ENCODE measurements around the gene CCDC85C.

The CCDC85C gene

DNA sequence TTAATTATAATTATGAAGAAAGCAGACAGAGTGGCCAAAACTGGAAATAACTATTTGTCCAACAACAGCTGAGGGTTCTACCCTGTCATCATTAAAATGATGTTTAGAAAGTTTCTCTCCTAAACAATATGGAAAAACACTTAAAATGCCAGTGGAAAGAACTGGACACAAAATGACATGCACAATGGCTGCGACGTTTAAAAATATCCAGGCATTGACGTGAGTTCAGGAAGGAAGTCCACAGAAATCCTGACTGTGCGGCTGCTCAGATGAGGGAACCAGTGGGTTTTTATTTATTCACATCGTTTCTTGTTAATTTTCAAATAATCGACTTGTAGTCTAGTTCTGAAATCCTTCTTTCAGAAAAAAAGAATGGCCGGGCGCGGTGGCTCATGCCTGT lies 64.5 kb downstream of the CCDC85C start:
- DNase-seq (ENCODE audit: low read depth, low spot score): no peak

DNA sequence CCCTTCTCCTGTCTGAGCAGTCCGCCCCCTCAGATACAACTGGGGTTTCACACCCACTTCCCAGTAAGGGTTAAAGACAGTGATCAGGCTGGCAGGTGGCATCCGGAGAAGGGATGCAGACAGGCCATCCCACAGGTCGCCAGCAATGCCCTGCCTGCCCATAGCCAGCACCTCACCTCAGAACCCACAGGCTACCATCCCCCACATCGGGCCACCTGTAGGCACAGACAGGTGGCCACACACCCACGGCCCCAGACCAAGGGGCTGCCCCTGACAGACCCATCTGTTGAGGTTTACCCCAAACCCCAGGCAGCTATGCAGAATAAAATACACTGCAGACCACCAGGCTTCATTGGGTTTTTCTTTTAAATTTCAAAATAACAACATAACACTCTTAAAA lies 65.3 kb downstream of the CCDC85C start:
- no peak for DNase-seq (ENCODE audit: low read depth, low spot score)

DNA sequence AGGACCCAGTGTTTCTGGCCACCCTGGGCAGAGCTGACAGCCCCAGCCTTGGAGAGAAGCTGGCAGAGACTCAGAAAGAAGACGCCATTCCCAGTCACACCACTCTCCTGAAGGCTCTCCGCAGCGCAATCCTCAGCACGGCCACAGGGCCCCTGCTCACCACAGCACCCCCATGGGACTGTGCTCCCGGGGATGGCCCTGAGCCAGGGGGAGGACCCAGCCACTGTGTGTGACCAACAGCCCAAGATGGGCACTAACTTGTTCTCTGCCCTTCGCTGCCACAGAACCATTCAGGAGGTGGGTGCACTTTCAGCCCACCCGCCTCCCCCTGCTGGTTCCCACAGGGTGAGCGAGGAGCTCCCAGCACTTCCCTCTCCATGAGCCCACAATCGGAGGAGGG lies 65.7 kb downstream of the CCDC85C start:
- DNase-seq (ENCODE audit: low read depth, low spot score): no peak

DNA sequence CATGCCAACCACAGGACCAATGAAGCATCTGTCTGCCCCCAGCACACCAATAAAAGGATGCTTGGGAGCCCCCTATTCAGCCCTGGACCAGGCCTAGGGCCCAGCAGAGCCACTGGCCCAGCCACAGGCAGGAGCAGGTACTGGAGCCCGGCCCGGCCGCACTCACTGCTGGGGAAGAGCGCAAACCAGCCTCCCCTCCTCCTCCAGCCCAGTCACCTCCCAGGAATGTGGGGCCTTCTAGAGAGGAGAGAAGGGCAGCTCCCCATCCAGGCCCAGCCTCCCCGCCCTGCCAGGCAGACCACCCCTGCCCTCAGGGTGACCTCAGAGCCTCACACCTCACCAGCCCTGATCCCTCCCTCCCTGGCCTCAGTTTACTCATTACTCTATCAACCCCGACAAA lies 66.6 kb downstream of the CCDC85C start:
- DNase-seq (ENCODE audit: low read depth, low spot score): no peak

DNA sequence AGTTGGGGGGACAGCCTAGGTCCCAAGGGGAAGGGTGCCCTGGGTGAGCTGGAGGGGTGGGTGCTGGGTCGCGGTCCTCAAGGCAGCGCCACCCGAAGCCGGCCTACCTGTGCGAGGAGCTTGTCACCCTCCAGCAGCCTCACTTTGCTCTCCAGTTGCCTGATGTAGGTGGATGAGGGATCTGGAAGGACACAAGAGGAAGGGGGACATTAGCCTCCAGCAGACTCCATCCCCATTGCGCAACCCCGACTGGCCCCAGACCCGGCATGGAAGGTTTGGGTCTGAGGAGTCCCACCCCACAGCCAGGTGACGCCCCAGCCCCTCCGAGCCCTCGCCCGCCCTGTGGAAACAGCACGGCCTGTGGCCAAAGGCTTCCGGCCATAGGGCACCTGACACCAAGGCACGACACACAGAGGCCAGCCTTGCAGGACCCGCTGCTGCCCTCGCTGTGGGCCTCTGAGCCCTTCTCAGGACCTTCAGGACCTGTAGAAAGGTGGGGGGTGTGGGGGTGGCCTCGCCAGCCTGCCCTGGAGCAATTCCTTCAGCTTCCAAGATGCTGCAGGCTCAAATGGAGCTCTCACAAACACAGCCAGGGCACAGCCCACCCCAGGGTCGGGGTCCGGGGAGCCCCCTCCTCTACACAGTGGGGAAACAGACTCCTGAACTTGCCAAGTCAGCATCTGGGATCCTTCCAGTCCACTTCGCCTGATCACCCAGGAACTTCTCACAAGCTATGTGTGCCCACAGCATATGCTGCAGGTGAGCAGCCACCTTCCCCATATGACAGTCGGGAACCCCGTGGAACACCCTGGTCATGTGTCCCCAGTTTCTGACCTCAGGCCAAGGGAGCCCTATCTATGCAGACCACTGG lies 67.9 kb downstream of the CCDC85C start:
- no peak for DNase-seq (ENCODE audit: low read depth, low spot score)

DNA sequence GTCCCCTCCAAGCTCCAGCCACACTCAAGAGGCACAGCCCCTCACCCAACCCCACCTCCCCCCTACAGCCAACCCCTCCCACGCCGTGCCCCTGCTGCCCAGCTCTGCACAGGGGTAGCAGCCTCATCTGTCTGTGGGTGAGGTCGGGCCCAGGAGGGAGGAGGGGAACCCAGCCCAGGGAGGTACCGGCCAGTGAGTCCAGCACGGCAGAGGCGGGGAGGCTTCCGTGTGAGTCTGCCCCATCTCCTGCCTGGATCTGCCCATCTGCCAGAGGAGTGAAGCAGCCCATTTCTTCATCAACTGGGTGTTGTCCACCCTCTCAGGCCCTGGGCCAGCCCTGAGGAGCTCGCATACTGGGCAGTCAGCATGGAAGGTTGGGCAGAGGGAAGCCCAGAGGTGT lies 68.6 kb downstream of the CCDC85C start:
- DNase-seq (ENCODE audit: low read depth, low spot score): no peak

DNA sequence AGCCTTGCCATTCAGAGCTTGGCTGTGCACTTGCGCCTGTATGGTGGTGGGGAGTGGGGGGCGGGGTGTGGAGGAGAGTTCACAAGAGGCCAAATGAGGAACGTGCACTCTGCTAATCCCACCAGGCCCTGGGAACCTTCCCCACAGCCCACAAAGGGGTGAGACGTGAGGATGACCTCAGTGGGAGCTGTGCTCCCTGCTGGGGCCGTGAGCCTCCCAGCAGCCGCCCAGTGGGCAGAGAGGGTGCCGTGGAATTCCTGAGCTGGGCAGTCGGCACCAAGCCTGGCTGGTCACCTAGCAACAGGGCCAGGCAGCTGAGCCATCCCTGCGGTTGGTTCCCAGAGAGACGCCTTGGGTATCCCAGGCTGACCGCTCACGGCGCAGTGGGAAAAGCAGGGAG lies 69.1 kb downstream of the CCDC85C start:
- no peak for DNase-seq (ENCODE audit: low read depth, low spot score)

DNA sequence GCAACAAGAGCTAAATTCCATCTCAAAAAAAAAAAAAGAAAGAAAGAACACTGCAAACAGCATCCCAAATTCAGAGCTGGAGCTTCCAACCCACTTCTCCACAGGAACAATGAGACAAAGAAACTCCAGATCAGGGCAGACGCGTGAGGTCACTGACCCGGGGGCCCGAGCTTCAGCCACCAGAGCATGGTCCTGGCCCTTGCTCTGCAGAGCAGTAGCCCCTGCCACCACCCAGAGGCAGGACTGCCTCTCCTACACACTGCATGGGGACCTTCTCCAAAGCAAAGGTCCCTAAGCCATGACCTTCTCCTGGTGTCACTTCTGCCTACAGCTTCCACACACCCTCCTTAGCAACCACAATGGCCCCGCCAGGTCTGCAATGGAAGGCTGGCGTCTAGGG lies 69.7 kb downstream of the CCDC85C start:
- DNase-seq (ENCODE audit: low read depth, low spot score): no peak

DNA sequence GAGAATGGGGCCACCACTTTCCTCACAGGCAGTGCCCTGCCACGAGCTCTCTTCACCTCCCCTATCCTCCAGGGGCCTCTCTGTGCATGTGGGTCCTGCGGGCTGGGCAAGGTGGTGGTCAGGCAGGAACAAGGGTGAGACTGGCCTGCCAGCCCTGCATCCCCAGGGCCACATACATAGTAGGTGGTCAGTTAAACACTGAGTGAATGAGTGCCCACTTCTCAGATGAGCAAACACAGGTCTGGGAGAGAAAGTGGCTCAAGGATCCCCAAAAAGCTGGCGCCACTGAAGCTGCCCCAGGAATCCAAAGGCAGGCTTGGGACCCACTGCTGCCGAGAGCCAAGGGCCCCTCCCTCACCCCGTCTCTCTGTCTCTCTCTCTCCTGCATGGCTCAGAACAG lies 71.7 kb downstream of the CCDC85C start:
- no peak for DNase-seq (ENCODE audit: low read depth, low spot score)

DNA sequence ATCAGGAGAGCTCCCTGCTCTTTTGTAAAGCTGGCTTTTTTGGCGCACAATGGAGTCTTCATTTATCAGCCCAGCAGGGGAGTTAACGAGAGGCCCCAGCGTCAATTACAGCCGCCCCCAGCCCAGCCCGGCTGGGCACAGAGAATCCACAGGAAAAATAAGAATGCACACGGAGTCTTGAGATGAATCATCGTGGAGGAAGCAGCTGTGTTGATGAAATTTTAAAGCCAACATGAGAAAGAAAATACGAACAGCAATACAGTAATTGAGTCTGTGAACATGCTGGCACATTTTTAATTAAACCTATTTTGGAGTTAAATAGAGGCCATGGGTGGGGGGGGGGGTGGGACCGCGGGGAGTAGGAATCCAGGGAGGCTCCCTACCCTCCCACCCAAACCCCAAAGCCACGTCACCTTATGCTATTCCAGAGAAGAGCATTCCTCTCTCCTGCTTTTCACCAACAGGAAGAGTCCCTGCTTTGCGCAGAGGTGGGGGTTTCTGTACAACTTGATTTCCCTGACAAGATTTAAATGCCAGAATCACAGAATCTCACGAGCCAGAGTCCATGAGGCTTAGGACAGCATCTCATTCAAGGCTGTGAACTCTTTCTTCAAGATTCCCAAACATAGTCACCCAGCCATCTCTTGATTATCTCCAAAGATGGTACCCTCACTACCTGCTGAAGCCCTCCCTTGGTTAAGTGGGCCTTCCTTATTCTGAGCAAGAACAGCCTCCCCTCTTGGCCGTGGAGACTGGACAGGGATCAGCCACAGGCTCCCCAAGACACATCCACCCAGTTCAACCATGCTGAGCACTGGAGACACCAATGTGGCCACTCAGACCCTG lies 72.5 kb downstream of the CCDC85C start:
- peak; percentile 72 for DNase-seq (ENCODE audit: low read depth, low spot score)

DNA sequence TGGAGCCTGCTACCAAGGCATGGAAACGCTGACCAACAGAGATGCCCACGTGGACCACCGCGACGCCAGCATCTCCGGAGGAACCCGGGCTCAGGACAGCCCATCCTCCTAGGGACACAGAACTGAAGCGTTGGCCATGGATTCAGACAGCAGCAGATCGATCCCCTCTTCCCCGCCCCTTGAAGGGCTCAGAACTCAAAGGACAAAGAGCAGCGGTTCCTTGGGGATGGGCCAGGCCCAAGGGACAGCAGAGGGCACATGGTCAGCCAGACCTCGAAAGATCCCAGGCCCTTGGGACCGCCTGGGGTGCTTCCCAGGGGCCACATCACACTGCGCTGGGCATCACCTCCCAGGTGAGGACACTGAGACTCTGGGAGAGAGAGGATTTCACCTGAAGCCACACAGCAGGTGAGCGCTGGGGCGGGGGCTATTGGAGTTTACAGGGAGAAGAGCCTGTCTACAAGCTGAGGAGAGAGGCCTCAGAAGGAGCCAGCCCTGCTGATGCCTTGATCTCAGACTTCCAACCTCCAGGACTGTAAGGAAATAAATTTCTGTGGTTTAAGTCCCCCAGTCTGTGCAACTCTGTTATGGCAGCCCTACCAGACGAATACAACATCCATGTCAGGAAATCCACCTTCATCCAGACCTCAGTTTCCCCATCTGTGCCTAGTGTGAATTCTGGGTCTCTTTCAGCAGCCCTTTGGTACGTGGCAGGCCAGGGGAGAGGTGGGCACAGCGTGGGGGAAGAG lies 73.4 kb downstream of the CCDC85C start:
- DNase-seq (ENCODE audit: low read depth, low spot score): no peak

DNA sequence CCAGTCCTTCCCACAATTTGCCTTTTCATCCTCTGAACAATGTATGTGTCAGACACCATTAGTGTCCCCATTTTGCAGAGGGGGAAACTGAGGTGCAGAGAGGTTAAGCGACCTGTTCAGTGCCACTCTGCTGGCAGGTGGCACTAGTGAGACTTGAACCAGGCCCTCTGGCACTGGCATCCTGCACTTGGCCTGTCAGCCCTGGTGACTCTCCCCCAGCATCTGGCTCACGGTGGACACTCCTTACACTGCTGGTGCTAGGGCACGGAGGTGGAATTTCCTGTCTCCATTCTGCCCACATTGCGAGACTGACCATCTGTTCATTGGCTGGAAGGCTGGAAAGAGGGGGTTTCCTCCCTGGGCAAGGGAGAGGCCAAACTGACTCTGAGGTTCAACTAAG lies 74.1 kb downstream of the CCDC85C start:
- DNase-seq (ENCODE audit: low read depth, low spot score): no peak

DNA sequence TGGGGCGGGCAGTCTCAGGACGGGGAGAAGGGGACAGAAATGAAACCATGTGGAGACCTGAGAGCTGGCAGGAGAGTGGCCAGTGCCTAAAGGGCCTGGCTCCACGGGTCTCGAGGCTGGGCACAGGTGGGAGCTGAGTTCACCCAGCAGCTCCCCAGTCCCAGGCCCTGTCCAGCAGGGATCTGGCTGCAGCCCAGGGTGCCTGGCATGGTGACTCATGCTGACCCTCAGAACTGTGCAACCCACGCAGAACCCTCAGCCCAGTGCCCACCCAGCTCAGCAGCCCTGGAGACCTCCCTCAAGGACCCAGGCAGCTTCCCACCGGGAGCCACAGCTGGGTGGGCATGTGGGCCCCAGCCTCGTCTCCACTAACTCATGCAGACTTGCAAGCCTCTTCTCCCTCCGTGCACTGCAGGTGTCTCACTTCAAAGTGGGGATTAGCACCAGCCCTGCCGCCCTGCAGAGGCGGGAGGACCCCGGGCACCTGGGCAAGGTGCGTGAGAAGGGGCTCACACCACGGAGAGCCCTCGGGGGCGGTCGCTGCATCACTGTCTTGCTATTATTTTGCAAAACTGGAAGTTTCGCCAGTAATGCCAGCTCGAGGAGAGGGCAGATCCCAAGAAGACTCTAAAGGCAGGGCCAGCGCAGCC lies 76.5 kb downstream of the CCDC85C start:
- no peak for DNase-seq (ENCODE audit: low read depth, low spot score)

DNA sequence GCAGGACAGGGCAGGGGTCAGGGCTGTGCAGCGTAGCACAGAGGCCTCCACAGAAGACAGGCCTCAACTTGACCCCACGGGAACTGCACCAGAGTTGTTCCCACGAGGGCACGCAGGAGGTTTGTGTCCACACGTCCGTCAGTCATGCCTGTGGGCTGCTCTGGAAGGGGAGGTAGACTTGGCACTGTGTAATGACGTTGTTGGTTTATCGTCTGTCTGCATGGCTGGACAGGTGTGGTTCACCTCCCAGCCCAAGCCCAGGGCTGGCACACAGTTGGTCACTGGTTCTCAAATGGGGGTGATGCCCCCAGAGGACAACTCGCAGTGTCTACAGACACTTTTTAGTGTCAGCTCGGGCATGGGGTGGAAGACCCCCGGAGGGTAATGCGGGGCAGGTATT lies 77.0 kb downstream of the CCDC85C start:
- no peak for DNase-seq (ENCODE audit: low read depth, low spot score)

DNA sequence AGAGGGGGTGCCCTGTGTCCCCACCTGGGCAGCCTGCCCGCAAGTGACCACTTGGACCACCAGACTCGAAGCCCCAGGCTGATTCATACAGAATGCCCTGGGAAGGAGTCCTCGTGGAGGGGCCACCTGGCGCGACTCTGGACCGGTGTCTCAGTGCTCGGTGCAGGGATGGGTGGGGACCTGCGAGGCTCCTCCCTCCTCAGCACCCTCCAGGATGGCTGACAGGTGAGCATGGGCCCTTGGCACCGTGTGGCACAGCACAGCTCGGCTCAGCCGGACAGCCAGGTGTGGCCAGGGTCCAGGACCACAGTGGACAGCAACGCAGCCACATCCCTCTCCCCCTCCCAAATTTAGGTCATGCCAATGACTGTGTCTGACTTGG lies 78.3 kb downstream of the CCDC85C start:
- DNase-seq (ENCODE audit: low read depth, low spot score): no peak

DNA sequence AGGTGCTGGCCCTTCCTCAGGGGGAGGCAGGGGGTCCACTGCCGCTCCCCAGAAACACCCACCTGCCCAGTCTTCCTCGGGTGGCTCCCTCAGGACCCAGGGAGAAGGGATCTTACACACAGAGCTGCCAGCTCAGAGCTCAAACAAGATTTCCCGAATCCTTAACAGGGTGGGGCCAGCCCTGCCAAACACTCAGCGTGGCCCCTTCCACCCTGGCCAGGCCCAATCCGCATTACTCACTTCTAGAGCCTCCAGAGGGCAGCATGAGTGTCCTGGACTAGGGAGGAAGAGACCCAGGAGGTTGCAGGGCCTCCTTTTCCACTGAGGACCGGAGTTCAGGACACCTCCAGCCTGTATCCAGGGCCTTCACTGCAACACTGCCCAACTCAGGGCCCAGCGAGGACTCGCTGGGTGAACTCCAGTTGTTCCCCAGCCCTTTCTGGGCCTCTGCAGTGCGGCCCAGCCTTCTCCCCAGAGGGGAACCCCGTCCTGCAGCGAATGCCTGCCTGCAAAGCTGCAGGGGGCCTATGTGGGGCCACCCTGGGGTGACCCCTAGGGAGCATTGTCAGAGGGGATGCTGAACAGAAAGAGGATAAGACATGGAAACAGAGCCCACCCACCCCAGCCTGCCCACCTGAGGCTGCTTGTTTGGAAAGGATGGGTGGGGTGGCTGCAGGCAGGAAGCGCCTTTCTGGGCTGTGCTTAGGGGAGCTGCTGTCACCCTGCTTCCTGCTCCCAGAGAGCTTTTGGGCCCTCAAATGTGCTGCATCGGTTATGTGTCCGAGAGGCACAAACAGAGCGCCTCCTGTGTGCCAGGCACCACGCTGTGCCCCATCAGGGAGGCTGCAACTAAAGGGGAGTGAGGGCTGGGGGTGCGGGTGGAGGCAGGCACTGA lies 79.0 kb downstream of the CCDC85C start:
- no peak for DNase-seq (ENCODE audit: low read depth, low spot score)

DNA sequence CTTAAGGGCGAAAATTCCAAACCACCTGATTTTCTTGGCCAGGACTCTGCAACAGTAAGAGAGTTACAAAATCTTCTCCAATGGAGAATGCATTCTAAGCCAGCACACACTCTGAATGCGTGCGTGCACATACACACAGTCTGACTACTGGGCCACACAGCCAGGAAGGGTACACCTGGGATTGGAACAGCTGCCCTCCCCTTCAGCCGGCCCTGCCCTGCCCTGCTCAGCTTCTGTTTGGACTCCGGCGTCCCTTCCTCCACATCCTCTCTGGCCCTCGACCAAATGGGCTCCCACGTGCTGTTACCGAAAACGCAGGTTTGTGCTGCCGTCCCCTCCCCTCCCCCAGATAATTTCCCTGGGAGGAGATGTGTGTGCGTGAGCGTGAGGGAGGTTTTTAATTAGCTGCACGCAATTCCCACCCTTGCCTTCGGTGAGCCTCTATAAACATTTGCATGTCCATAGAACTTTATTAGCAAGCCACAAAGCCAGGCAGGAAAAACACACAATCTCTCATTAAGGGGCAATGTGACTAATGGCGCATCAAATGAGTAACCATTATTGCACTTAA lies 79.8 kb downstream of the CCDC85C start:
- DNase-seq (ENCODE audit: low read depth, low spot score): no peak

DNA sequence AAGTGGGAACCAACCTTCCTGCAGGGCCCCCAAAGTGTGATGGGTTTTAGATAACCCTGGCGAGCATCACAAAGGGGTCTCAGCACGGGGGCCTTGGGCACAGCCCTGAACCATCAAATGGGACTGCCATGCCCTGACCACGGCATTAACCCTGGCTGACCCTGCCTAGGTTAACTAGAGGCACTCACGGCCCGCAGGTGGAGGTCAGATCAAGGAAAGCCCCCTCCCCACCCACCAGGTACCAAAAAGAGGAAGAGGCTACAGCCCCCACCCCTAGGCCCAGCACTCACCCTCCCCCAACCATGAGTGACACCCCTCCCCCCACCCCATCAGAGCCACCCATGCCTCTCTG lies 80.3 kb downstream of the CCDC85C start:
- DNase-seq (ENCODE audit: low read depth, low spot score): no peak

DNA sequence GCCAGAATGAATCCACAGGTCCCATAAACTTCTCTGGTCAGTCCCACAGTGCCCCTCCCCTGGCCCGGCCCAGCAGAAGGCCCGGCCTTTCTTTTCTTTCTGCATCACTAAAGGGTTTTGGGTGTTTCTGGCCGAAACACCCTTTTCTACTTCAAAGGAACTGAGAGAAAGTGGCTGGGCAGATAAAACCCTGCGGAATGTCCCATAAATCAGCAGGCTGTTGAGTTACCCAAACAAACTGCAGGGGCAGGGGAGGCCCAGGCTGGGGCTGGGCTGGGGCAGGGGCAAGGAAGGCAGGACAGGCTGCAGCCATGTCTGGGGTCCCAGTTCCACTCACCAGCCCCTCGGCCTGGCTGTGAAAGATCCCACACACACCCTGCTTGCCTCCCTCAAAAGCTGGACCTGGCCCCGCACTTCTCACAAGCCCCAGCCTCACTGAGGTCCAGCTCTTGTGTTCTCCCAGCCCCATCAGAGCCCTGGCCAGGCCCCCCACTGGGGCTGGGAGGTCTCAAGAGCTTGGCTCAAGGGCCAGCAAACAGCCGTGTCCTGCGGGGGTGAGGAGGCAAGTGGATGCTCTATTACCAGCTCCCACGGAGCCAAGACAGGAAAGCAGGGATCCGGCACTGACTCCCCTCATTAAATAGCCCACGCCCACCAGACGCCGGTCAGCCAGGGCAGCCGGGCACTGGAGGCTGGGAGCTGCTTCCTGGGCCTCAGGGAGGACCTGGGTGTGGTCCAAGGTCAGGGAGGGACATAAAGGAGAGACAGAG lies 80.9 kb downstream of the CCDC85C start:
- DNase-seq (ENCODE audit: low read depth, low spot score): no peak

DNA sequence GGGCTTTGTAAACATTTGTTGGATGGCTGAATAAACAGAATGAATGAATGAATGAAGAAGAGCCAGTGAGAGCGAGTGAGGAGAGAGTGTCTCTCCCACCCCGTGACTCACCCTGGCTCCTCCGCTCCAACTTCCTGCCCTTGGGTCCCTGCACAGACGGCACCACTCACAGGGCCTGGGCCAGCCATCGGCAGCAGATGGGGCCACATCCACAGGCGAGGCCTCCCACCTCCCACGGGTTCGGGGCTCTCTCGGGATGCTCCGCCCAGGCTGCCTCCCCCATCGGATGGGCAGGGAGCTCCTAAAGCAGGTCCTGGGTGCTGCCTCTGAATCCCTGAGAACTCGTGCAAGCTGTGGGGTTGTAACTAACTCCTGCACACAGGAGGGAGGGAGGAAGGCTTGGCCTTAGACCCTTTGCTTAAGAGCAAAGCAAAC lies 81.5 kb downstream of the CCDC85C start:
- no peak for DNase-seq (ENCODE audit: low read depth, low spot score)

Measured in smooth muscle cell of the brain vasculature (primary cell).